Aorta (tissue), 5 donors: ENCODE measurements around the gene RPTOR. TPM values are rescaled to one million over a fixed set of nuclear protein-coding genes. Genes with fewer than 3 reads are reported as not detected.

Experiments
- ATAC-seq: fragments of 200-7000 bp; cut with Tn5 transposase; one replicate; pipeline ENCODE4 v1.9.1; 2022; ENCODE audit warnings: moderate library complexity; ENCODE audit not compliant: low FRiP score
- DNase-seq, 2 donors: peaks; one replicate each; pipeline ENCODE4 v3.0.0-alpha.2; 2020
- H3K27ac ChIP-seq, 2 donors: one replicate each; pipeline ENCODE4 v1.5.1; 2013; ENCODE audit warnings: low read length in 2 of 2, mild to moderate bottlenecking in 2 of 2, moderate library complexity in 2 of 2, control low read depth in 1 of 2, inconsistent platforms in 1 of 2, low read depth in 1 of 2
- H3K27me3 ChIP-seq, 2 donors: one replicate each; pipeline ENCODE4 v1.6.1; 2013; ENCODE audit warnings: control low read depth in 1 of 2, low read length in 1 of 2, mild to moderate bottlenecking in 1 of 2, moderate library complexity in 1 of 2; ENCODE audit not compliant: insufficient read depth in 2 of 2, control insufficient read depth in 1 of 2
- H3K36me3 ChIP-seq, 2 donors: one replicate each; pipeline ENCODE4 v1.6.1; 2013; ENCODE audit warnings: control low read depth in 1 of 2, low read length in 1 of 2, mild to moderate bottlenecking in 1 of 2; ENCODE audit not compliant: insufficient read depth in 2 of 2, control insufficient read depth in 1 of 2
- H3K4me1 ChIP-seq, 2 donors: one replicate each; pipeline ENCODE4 v1.6.1; 2013; ENCODE audit warnings: low read length in 2 of 2, control low read depth in 1 of 2, mild to moderate bottlenecking in 1 of 2, moderate library complexity in 1 of 2; ENCODE audit not compliant: insufficient read depth in 2 of 2, control insufficient read depth in 1 of 2
- H3K4me3 ChIP-seq, 2 donors: one replicate each; pipeline ENCODE4 v1.5.1; 2013; ENCODE audit warnings: low read length in 2 of 2, control low read depth in 1 of 2, mild to moderate bottlenecking in 1 of 2
- H3K9me3 ChIP-seq: one replicate; pipeline ENCODE4 v1.6.1; 2013; ENCODE audit warnings: mild to moderate bottlenecking, low read length; ENCODE audit not compliant: control insufficient read depth
- WGBS, 2 donors: extraction: QIAGEN DNeasy Blood & Tissue Kit; methylation state at CpG; one replicate each; pipeline ENCODE4 v1.1.7; 2013; 5-methylcytosine and 5-hydroxymethylcytosine counted together
- intact Hi-C, 2 donors: fragments of 100-400 bp; cut with DNase I; formaldehyde crosslinking; loops; one replicate each; pipeline versions ENCODE4 v1.14.2 to v1.15.0; 2022
- polyA plus RNA-seq, 2 donors: library from polyadenylated mRNA; stranded (reverse); fragments of 200-250 nt; gene quantifications; one replicate each; pipeline ENCODE4 v1.2.3, GENCODE V29; 2013
- total RNA-seq, 2 donors: library from RNA; stranded (reverse); fragmentation: NEBNext Ultra II Directional; extraction: Animal tissue kit (Norgen Biotek cat#: 25700); gene quantifications; one replicate each; pipeline ENCODE4 v1.2.1, GENCODE V29; 2021
- donor health status: healthy with polysubstance abuse.
- donor health status: Bipolar disorder and iron deficiency.
- donor health status: DM: no; HTN: no; CAD: no.
- donor health status: DM: no; HTN: no; CAD: no.
- donor health status: DM: yes; HTN: yes; CAD: no.

RPTOR gene
- total and polyA plus RNA-seq, 4 donors: 2.1 to 31.4 (median 18.6) TPM

GRCh38 chr17:80908211-80908610, 363.6 kb downstream of the RPTOR start:
- WGBS, 2 donors: 89 to 96% methylated on average over 12 of the region's 12 CpGs
- H3K4me3 ChIP-seq: no peak overlapping the region
- no peaks in the 10 kb centered on the region for H3K9me3 ChIP-seq
- no peaks in the 10 kb centered on the region for H3K27me3 ChIP-seq
- ATAC-seq (no peak), DNase-seq (peak in 1 of 2 donors; percentile 32)
- peaks cover 0 to 2% of the 10 kb centered on the region in 2 donors for H3K36me3 ChIP-seq
- no peaks in the 10 kb centered on the region for H3K4me1 ChIP-seq
- intact Hi-C loops: no loop called here
- H3K27ac ChIP-seq: no peak overlapping the region

GRCh38 chr17:80908776-80909175, 364.1 kb downstream of the RPTOR start:
- H3K4me1 ChIP-seq: no peaks in the 10 kb centered on the region
- H3K4me3 ChIP-seq: no peak overlapping the region
- intact Hi-C loops: no loop called here
- H3K36me3 ChIP-seq: peaks cover 0 to 2% of the 10 kb centered on the region in 2 donors
- no peaks in the 10 kb centered on the region for H3K9me3 ChIP-seq
- H3K27me3 ChIP-seq: no peaks in the 10 kb centered on the region
- 96% methylated on average over 13 of the region's 13 CpGs for WGBS, 2 donors
- ATAC-seq (no peak), DNase-seq (peak in 1 of 2 donors; percentile 66)
- H3K27ac ChIP-seq: no peak overlapping the region

- Histone ChIP-seq H3K27me3 (no peaks in the 10 kb centered on the region), H3K36me3 (peaks cover 0 to 2% of the 10 kb centered on the region in 2 donors), H3K27ac (no peak overlapping the region), H3K9me3 (no peaks in the 10 kb centered on the region), H3K4me1 (no peaks in the 10 kb centered on the region), H3K4me3 (no peak overlapping the region)
- WGBS, 2 donors: 87 to 89% methylated on average over 2 of the region's 2 CpGs
- ATAC-seq: no peak
- no peak for DNase-seq
- intact Hi-C loops: no loop called here
These were observed 365.0 kb downstream of the RPTOR start for GRCh38 chr17:80909635-80910034.

- no peak overlapping the region for H3K27ac ChIP-seq
- H3K36me3 ChIP-seq: peaks cover 0 to 2% of the 10 kb centered on the region in 2 donors
- no peaks in the 10 kb centered on the region for H3K9me3 ChIP-seq
- no peak for DNase-seq
- H3K4me1 ChIP-seq: no peaks in the 10 kb centered on the region
- intact Hi-C loops: no loop called here
- H3K27me3 ChIP-seq: no peaks in the 10 kb centered on the region
- WGBS, 2 donors: 95 to 97% methylated on average over 5 of the region's 5 CpGs
- no peak overlapping the region for H3K4me3 ChIP-seq
- no peak for ATAC-seq
These were observed 365.4 kb downstream of the RPTOR start for GRCh38 chr17:80910043-80910442.

GRCh38 chr17:80912476-80912875, 367.8 kb downstream of the RPTOR start:
- no peak overlapping the region for H3K27ac ChIP-seq
- ATAC-seq (no peak), DNase-seq (peak in 1 of 2 donors; percentile 51)
- 86 to 90% methylated on average over 15 of the region's 15 CpGs for WGBS, 2 donors
- H3K36me3 ChIP-seq: peaks cover 2% of the 10 kb centered on the region in 2 donors
- H3K9me3 ChIP-seq: no peaks in the 10 kb centered on the region
- no peaks in the 10 kb centered on the region for H3K27me3 ChIP-seq
- intact Hi-C loops: no loop called here
- H3K4me3 ChIP-seq: no peak overlapping the region
- no peaks in the 10 kb centered on the region for H3K4me1 ChIP-seq

GRCh38 chr17:80913928-80914821, 369.5 kb downstream of the RPTOR start:
- peak in 1 of 2 donors; percentile 65 for DNase-seq
- intact Hi-C loops: no loop called here
- peaks cover 2% of the 10 kb centered on the region in 2 donors for H3K36me3 ChIP-seq

GRCh38 chr17:80916246-80916645, 371.6 kb downstream of the RPTOR start:
- DNase-seq: peak in 1 of 2 donors; percentile 62
- 84 to 98% methylated on average over 8 of the region's 8 CpGs for WGBS, 2 donors
- ATAC-seq: no peak

More at GRCh38 chr17:80913928-80914821, 369.5 kb downstream of the RPTOR start:
- Histone ChIP-seq H3K4me3 (no peak overlapping the region), H3K9me3 (no peaks in the 10 kb centered on the region), H3K27me3 (no peaks in the 10 kb centered on the region), H3K27ac (no peak overlapping the region), H3K4me1 (no peaks in the 10 kb centered on the region)
- ATAC-seq: no peak
- 77 to 88% methylated on average over 21 of the region's 21 CpGs for WGBS, 2 donors

GRCh38 chr17:80917716-80918560, 373.3 kb downstream of the RPTOR start:
- 84 to 86% methylated on average over 33 of the region's 33 CpGs for WGBS, 2 donors

More at GRCh38 chr17:80916246-80916645, 371.6 kb downstream of the RPTOR start:
- Histone ChIP-seq H3K27me3 (no peaks in the 10 kb centered on the region), H3K4me3 (no peak overlapping the region), H3K9me3 (no peaks in the 10 kb centered on the region), H3K27ac (no peak overlapping the region), H3K36me3 (peaks cover 0 to 2% of the 10 kb centered on the region in 2 donors), H3K4me1 (no peaks in the 10 kb centered on the region)
- intact Hi-C loops: no loop called here

More at GRCh38 chr17:80917716-80918560, 373.3 kb downstream of the RPTOR start:
- H3K9me3 ChIP-seq: no peaks in the 10 kb centered on the region
- H3K27me3 ChIP-seq: no peaks in the 10 kb centered on the region
- ATAC-seq (no peak), DNase-seq (peak in 1 of 2 donors; percentile 70)
- H3K27ac ChIP-seq: no peak overlapping the region
- no peaks in the 10 kb centered on the region for H3K4me1 ChIP-seq
- intact Hi-C loops: no loop called here
- H3K4me3 ChIP-seq: no peak overlapping the region
- H3K36me3 ChIP-seq: peaks cover 0 to 2% of the 10 kb centered on the region in 2 donors
